K562 (cell line): ENCODE measurements around the gene VENTX. TPM values are rescaled to one million over a fixed set of nuclear protein-coding genes. Genes with fewer than 3 reads are reported as not detected.

Source experiments
- ATAC-seq: fragments of 200-7000 bp; cut with Tn5 transposase; 3 replicates; pipeline ENCODE4 v1.9.1; 2020; ENCODE audit warnings: moderate library complexity
- BruUV-seq: library from RNA; stranded (reverse); fragments of 400-500 nt; replicated peaks from 2 replicates; lab custom pipeline; 2021; lab: Mats Ljungman, UMichigan
- CTCF ChIA-PET: fragments of 300-600 bp; formaldehyde crosslinking; extraction: SDS; loops from one replicate; lab custom pipeline; 2021; ENCODE audit warnings: low intra/inter-chr PET ratio; lab: Yijun Ruan, JAX
- POLR2A ChIA-PET: fragments of 300-600, 350-650 bp; sonication (Branson Sonifier 250); formaldehyde crosslinking; extraction: SDS; loops from one replicate; lab custom pipeline; 2021; ENCODE audit warnings: antibody characterized with exemption, inconsistent platforms; lab: Yijun Ruan, JAX
- DNase-seq, 4 experiments: peaks; one replicate each; pipeline versions ENCODE4 v3.0.0 to v3.0.0-alpha.2; 2011 to 2018; ENCODE audit warnings: low spot score in 3 of 4, mixed read lengths in 3 of 4; ENCODE audit errors: extremely low read depth in 1 of 4
- FAIRE-seq: peaks from 2 replicates; lab custom pipeline; 2011; peaks lifted over from hg19 to GRCh38; lab: Jason Lieb, UNC
- H2AFZ ChIP-seq: 2 replicates; pipeline ENCODE4 v1.6.0; 2011; ENCODE audit warnings: low read depth, low read length, control low read depth, inconsistent platforms
- H3K27ac ChIP-seq: fragments of 200-600 bp; 3 replicates; pipeline ENCODE4 v1.8.0; 2011; ENCODE audit warnings: low read depth, mild to moderate bottlenecking, control low read depth, inconsistent platforms, low read length, moderate library complexity, mixed read lengths; ENCODE audit errors: extremely low read depth
- H3K27me3 ChIP-seq, 2 experiments: fragments of 300-600 bp in 1 of 2; 2 replicates in 1 of 2; 3 replicates in 1 of 2; pipeline versions ENCODE4 v1.6.0 to v1.8.0; 2011; ENCODE audit warnings: inconsistent platforms in 2 of 2, low read length in 2 of 2, mild to moderate bottlenecking in 1 of 2, mixed read lengths in 1 of 2, moderate library complexity in 1 of 2; ENCODE audit not compliant: control insufficient read depth in 2 of 2, insufficient read depth in 2 of 2
- H3K36me3 ChIP-seq: fragments of 300-600 bp; 3 replicates; pipeline ENCODE4 v1.8.0; 2011; ENCODE audit warnings: mild to moderate bottlenecking, low read length, inconsistent platforms; ENCODE audit not compliant: control insufficient read depth, insufficient read depth
- H3K4me1 ChIP-seq, 2 experiments: fragments of 200-600 bp in 1 of 2; replicated peaks in 1 of 2; 2 replicates in 1 of 2; 3 replicates in 1 of 2; pipeline versions ENCODE4 v1.5.1 to v1.8.0; 2011; ENCODE audit warnings: inconsistent platforms in 2 of 2, low read length in 2 of 2, mild to moderate bottlenecking in 1 of 2, mixed read lengths in 1 of 2, moderate library complexity in 1 of 2; ENCODE audit not compliant: control insufficient read depth in 2 of 2, insufficient read depth in 2 of 2
- H3K4me2 ChIP-seq: 2 replicates; pipeline ENCODE4 v1.6.1; 2011; ENCODE audit warnings: low read length, control low read depth, inconsistent platforms, mixed read lengths; ENCODE audit not compliant: insufficient read depth
- H3K4me3 ChIP-seq: fragments of 200-600 bp; sonication (generic), shearing (Covaris generic); 2 replicates; pipeline ENCODE4 v1.5.1; 2016; ENCODE audit warnings: control low read depth, inconsistent platforms
- H3K79me2 ChIP-seq: fragments of 200-600 bp; 3 replicates; pipeline ENCODE4 v1.8.0; 2011; ENCODE audit warnings: low read length, inconsistent platforms; ENCODE audit not compliant: control insufficient read depth, insufficient read depth
- H3K9ac ChIP-seq, 2 experiments: 2 replicates each; pipeline versions ENCODE4 v1.6.0 to v1.6.1; 2011; ENCODE audit warnings: low read depth in 2 of 2, low read length in 2 of 2, control low read depth in 1 of 2, inconsistent platforms in 1 of 2, mild to moderate bottlenecking in 1 of 2, mixed read lengths in 1 of 2; ENCODE audit not compliant: insufficient read depth in 1 of 2
- H3K9me1 ChIP-seq: one replicate; pipeline ENCODE4 v1.6.0; 2011; ENCODE audit warnings: inconsistent platforms, mild to moderate bottlenecking, low read length, moderate library complexity; ENCODE audit not compliant: control insufficient read depth, insufficient read depth
- H3K9me3 ChIP-seq: replicated peaks from 2 replicates; pipeline ENCODE4 v1.5.1; 2011; ENCODE audit warnings: low read depth, low read length, inconsistent platforms; ENCODE audit not compliant: control insufficient read depth, insufficient read depth
- H4K20me1 ChIP-seq: replicated peaks from 2 replicates; pipeline ENCODE4 v1.6.1; 2011; ENCODE audit warnings: low read length, inconsistent platforms, mixed read lengths; ENCODE audit not compliant: control insufficient read depth, insufficient read depth
- BHLHE40 ChIP-seq: IDR thresholded peaks from 2 replicates; pipeline ENCODE4 v1.6.1; 2011; ENCODE audit warnings: low read length, improper control_type of control experiment
- FIP1L1 ChIP-seq: fragments of 200-400 bp; formaldehyde crosslinking; IDR thresholded peaks from 2 replicates; pipeline ENCODE4 v1.6.1; 2018; ENCODE audit warnings: mild to moderate bottlenecking, low read depth, low read length; ENCODE audit not compliant: poor library complexity, severe bottlenecking
- HNRNPL ChIP-seq: fragments of 200-400 bp; formaldehyde crosslinking; IDR thresholded peaks from 2 replicates; pipeline ENCODE4 v1.6.1; 2017; ENCODE audit warnings: low read depth, mild to moderate bottlenecking, low read length
- JUND ChIP-seq, 2 experiments: IDR thresholded peaks; 2 replicates in 1 of 2; 3 replicates in 1 of 2; pipeline ENCODE4 v1.6.1; 2011; ENCODE audit warnings: borderline replicate concordance in 2 of 2, low read depth in 2 of 2, low read length in 2 of 2, improper control_type of control experiment in 1 of 2, missing biosample characterization in 1 of 2, missing genetic modification characterization in 1 of 2, missing genetic modification reagents in 1 of 2
- KDM5B ChIP-seq: fragments of 200-600 bp; sonication (generic); IDR thresholded peaks from 2 replicates; pipeline ENCODE4 v1.6.1; 2012; ENCODE audit warnings: low read depth, mild to moderate bottlenecking, moderate library complexity, low read length, control low read depth, inconsistent platforms; ENCODE audit not compliant: insufficient replicate concordance
- MTA3 ChIP-seq: fragments of 450-650 bp; formaldehyde crosslinking; IDR thresholded peaks from 2 replicates; pipeline ENCODE4 v1.6.1; 2017; ENCODE audit warnings: mild to moderate bottlenecking, borderline replicate concordance
- NRF1 ChIP-seq, 2 experiments: fragments of 450-650 bp; IDR thresholded peaks in 1 of 2; conservative IDR thresholded peaks in 1 of 2; 2 replicates each; pipeline ENCODE4 v1.6.1; 2014; ENCODE audit warnings: mild to moderate bottlenecking in 2 of 2
- PCBP1 ChIP-seq: fragments of 200-400 bp; formaldehyde crosslinking; IDR thresholded peaks from 2 replicates; pipeline ENCODE4 v1.6.1; 2018; ENCODE audit warnings: mild to moderate bottlenecking, low read depth, low read length; ENCODE audit not compliant: poor library complexity, severe bottlenecking
- POLR2G ChIP-seq: fragments of 200-400 bp; formaldehyde crosslinking; IDR thresholded peaks from 2 replicates; pipeline ENCODE4 v1.6.1; 2017; ENCODE audit warnings: low read depth, mild to moderate bottlenecking, antibody characterized with exemption, low read length, moderate library complexity
- RBFOX2 ChIP-seq: fragments of 200-400 bp; formaldehyde crosslinking; IDR thresholded peaks from 2 replicates; pipeline ENCODE4 v1.6.1; 2017; ENCODE audit warnings: low read depth, mild to moderate bottlenecking, low read length, moderate library complexity
- YY1 ChIP-seq, 3 experiments: IDR thresholded peaks; 2 replicates each; pipeline ENCODE4 v1.6.1; 2011; ENCODE audit warnings: low read length in 2 of 3, mild to moderate bottlenecking in 2 of 3, moderate library complexity in 2 of 3, borderline replicate concordance in 1 of 3, control low read depth in 1 of 3, low read depth in 1 of 3; ENCODE audit not compliant: insufficient read depth in 3 of 3, insufficient replicate concordance in 2 of 3, control insufficient read depth in 1 of 3, insufficient read length in 1 of 3; ENCODE audit errors: extremely low read depth in 1 of 3
- ZFP36 ChIP-seq: fragments of 150-350 bp; IDR thresholded peaks from 2 replicates; pipeline ENCODE4 v1.6.1; 2018; ENCODE audit warnings: low read length, low read depth; ENCODE audit not compliant: partially characterized antibody
- ZFX ChIP-seq: sonication (generic); formaldehyde crosslinking; IDR thresholded peaks from 2 replicates; pipeline ENCODE4 v1.8.0; 2022; ENCODE audit warnings: mild to moderate bottlenecking, missing genetic modification reagents, moderate library complexity
- ZNF740 ChIP-seq, 3 experiments: fragments of 200-800 bp in 1 of 3; sonication (Bioruptor generic) in 1 of 3; sonication (generic) in 1 of 3; formaldehyde crosslinking in 1 of 3; IDR thresholded peaks; 2 replicates each; pipeline versions ENCODE4 v1.6.1 to v1.8.0; 2016 to 2022; ENCODE audit warnings: mild to moderate bottlenecking in 2 of 3, missing compliant biosample characterization in 2 of 3, missing genetic modification characterization in 2 of 3, missing genetic modification reagents in 1 of 3
- ZSCAN29 ChIP-seq: fragments of 450-650 bp; IDR thresholded peaks from 2 replicates; pipeline ENCODE4 v1.6.1; 2017
- WGBS: fragments of 100-300 bp; shearing (Covaris generic); methylation state at CpG from one replicate; pipeline ENCODE4 v1.1.6; 2016; ENCODE audit warnings: low coverage, mixed read lengths; ENCODE audit not compliant: insufficient coverage; ENCODE audit errors: missing lambda C conversion rate; 5-methylcytosine and 5-hydroxymethylcytosine counted together
- in situ Hi-C: fragments of 300-500 bp; cut with MboI; formaldehyde crosslinking; loops from 4 replicates; pipeline ENCODE4 v1.15.0; 2018; ENCODE audit warnings: inconsistent platforms, mixed read lengths
- intact Hi-C: fragments of 100-400 bp; cut with micrococcal nuclease; formaldehyde crosslinking; loops from 2 replicates; pipeline ENCODE4 v1.14.2; 2022
- polyA plus RNA-seq, 8 experiments: library from polyadenylated mRNA; depleted of rRNA in 4 of 8; stranded (reverse) in 5 of 8; unstranded in 3 of 8; fragments of >200 nt; fragmentation: Nextera tagmentation in 2 of 8; fragmentation: Illumina TruSeq in 1 of 8; extraction: Ambion mirVana in 2 of 8; extraction: Trizol in 1 of 8; gene quantifications; 2 replicates each; pipeline versions ENCODE4 v1.2.1 to v1.2.3, GENCODE V29; 2011 to 2014; ENCODE audit warnings: inconsistent platforms in 1 of 8, missing spikeins in 1 of 8
- total RNA-seq, 7 experiments: library from RNA; depleted of rRNA in 6 of 7; stranded (reverse); fragments of >200 nt in 6 of 7; fragmentation: Illumina TruSeq in 2 of 7; extraction: Trizol in 2 of 7; gene quantifications; 2 replicates each; pipeline versions ENCODE4 v1.2.1 to v1.2.3, GENCODE V29; 2011 to 2021; ENCODE audit warnings: low replicate concordance in 1 of 7
- TF ChIP-seq, protein P1 (sequence below), 2 experiments: fragments of 450-650 bp; conservative IDR thresholded peaks; 2 replicates each; pipeline ENCODE4 v1.6.1; 2017; ENCODE audit warnings: mild to moderate bottlenecking in 2 of 2, moderate library complexity in 2 of 2

The VENTX gene
- total and polyA plus RNA-seq, 9 of the 15 experiments (the other 6 are each of a cell fraction or from before 2014, with no cell fraction given), result 0.07 to 0.70 (median 0.20) TPM; not detected in 1

GRCh38 chr10:133260895-133261725 lies 23.5 kb downstream of the VENTX start:
- FAIRE-seq (peak; percentile 71), DNase-seq (peak; percentile 61 to 68 (median 64)), ATAC-seq (peak; percentile 70)
- intact Hi-C loops (no loop called here), in situ Hi-C loops (no loop called here)
- H3K27ac ChIP-seq, result peak overlapping the region; percentile 77
- H3K4me1 ChIP-seq, result peaks cover 2 to 70% of the 10 kb centered on the region in 2 experiments; a peak in 3 of 5 replicates
- H4K20me1 ChIP-seq, result no peaks in the 10 kb centered on the region
- ChIA-PET POLR2A (interaction anchor here (0.6 to 1.0 kb wide), 4 partner anchors 18 to 704 kb away, joined by 3 to 4 read pairs (median 4); no protein-coding TSS in a partner anchor), CTCF (no interaction called here)
- H3K9me3 ChIP-seq, result no peaks in the 10 kb centered on the region
- H3K4me3 ChIP-seq, result peak overlapping the region; percentile 51
- peak overlapping the region; percentile 74 for H3K4me2 ChIP-seq
- H3K9ac ChIP-seq, result peak overlapping the region; percentile 54 to 80; a peak in 3 of 4 replicates
- no peaks in the 10 kb centered on the region for H3K79me2 ChIP-seq
- TSS peak; percentile 43 for BruUV-seq
- H3K9me1 ChIP-seq, result no peaks in the 10 kb centered on the region
- 27% methylated on average over 31 of the region's 50 CpGs for WGBS
- H2AFZ ChIP-seq, result peak overlapping the region; percentile 33; the same call in 1 of the 2 replicates
- H3K27me3 ChIP-seq, result no peaks in the 10 kb centered on the region
- no peaks in the 10 kb centered on the region for H3K36me3 ChIP-seq
- TF ChIP-seq FIP1L1 (peak; percentile 53), MTA3 (peak; percentile 66; the same call in 1 of the 2 replicates), YY1 (IDR thresholded peaks at IDR 0.05; ENCODE audit: borderline replicate concordance in 1 of 3, control insufficient read depth in 1 of 3, extremely low read depth in 1 of 3, insufficient read depth in 3 of 3, insufficient read length in 1 of 3, insufficient replicate concordance in 2 of 3, low read depth in 1 of 3, low read length in 2 of 3) (peak in 1 of 3 experiments; percentile 22), ZFP36 (no peak), ZFX (CRISPR knock-in tag) (0 out of 2 replicates have a peak, but pooled peaks have one; percentile 25), KDM5B (peak; percentile 59), POLR2G (peak; percentile 79), BHLHE40 (peak; percentile 9; the same call in 1 of the 2 replicates), JUND (IDR thresholded peaks at IDR 0.05; ENCODE audit: borderline replicate concordance, low read depth, low read length) (no peak), JUND (tag; IDR thresholded peaks at IDR 0.05; ENCODE audit: borderline replicate concordance, low read depth, low read length) (no peak), HNRNPL (peak; percentile 89), NRF1 (conservative IDR thresholded peaks at IDR 0.05 in 1 of 2, IDR thresholded peaks at IDR 0.05 in 1 of 2) (peak; percentile 35 to 53; a peak in 2 of 4 replicates), RBFOX2 (peak; percentile 71), ZSCAN29 (no peak), ZNF740 (CRISPR knock-in tag; IDR thresholded peaks at IDR 0.05) (peak; percentile 62), ZNF740 (tag; IDR thresholded peaks at IDR 0.05) (no peak), PCBP1 (peak; percentile 24)
- TF ChIP-seq, protein P1, sequence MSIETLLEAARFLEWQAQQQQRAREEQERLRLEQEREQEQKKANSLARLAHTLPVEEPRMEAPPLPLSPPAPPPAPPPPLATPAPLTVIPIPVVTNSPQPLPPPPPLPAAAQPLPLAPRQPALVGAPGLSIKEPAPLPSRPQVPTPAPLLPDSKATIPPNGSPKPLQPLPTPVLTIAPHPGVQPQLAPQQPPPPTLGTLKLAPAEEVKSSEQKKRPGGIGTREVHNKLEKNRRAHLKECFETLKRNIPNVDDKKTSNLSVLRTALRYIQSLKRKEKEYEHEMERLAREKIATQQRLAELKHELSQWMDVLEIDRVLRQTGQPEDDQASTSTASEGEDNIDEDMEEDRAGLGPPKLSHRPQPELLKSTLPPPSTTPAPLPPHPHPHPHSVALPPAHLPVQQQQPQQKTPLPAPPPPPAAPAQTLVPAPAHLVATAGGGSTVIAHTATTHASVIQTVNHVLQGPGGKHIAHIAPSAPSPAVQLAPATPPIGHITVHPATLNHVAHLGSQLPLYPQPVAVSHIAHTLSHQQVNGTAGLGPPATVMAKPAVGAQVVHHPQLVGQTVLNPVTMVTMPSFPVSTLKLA (conservative IDR thresholded peaks at IDR 0.05), result peak in 1 of 2 experiments; percentile 39; a peak in 1 of 4 replicates
